HG03159 (cell line): Measurements from ENCODE around the gene FBRSL1.

ENCODE experiments used
- ATAC-seq: cut with Tn5 transposase; IDR thresholded peaks from one replicate; pipeline ENCODE4 v1.9.1; 2021; ENCODE audit warnings: mild to moderate bottlenecking, moderate library complexity; ENCODE audit not compliant: unreplicated experiment

FBRSL1 gene

GRCh38 chr12:132537836-132538662, 48.1 kb downstream of the FBRSL1 start:
- ATAC-seq: no peak

- no peak for ATAC-seq
Observed at GRCh38 chr12:132538663-132538990, 48.7 kb downstream of the FBRSL1 start.

GRCh38 chr12:132539016-132539773, 49.2 kb downstream of the FBRSL1 start:
- no peak for ATAC-seq

- no peak for ATAC-seq
Observed at GRCh38 chr12:132540436-132540835, 50.5 kb downstream of the FBRSL1 start.

GRCh38 chr12:132541200-132541599, 51.2 kb downstream of the FBRSL1 start:
- no peak for ATAC-seq

- ATAC-seq: no peak
Observed at GRCh38 chr12:132541996-132542395, 52.0 kb downstream of the FBRSL1 start.

GRCh38 chr12:132542661-132543060, 52.7 kb downstream of the FBRSL1 start:
- no peak for ATAC-seq

- no peak for ATAC-seq
Observed at GRCh38 chr12:132543298-132544079, 53.5 kb downstream of the FBRSL1 start.

GRCh38 chr12:132544080-132544397, 54.1 kb downstream of the FBRSL1 start:
- ATAC-seq: no peak

GRCh38 chr12:132544498-132544897, 54.5 kb downstream of the FBRSL1 start:
- no peak for ATAC-seq

GRCh38 chr12:132545164-132545953, 55.4 kb downstream of the FBRSL1 start:
- ATAC-seq: no peak

GRCh38 chr12:132545955-132546354, 56.0 kb downstream of the FBRSL1 start:
- no peak for ATAC-seq

- no peak for ATAC-seq
Observed at GRCh38 chr12:132546647-132547046, 56.7 kb downstream of the FBRSL1 start.

- ATAC-seq: no peak
Observed at GRCh38 chr12:132547205-132547740, 57.3 kb downstream of the FBRSL1 start.

- ATAC-seq: no peak
Observed at GRCh38 chr12:132548430-132549058, 58.6 kb downstream of the FBRSL1 start.

GRCh38 chr12:132549059-132549458, 59.1 kb downstream of the FBRSL1 start:
- ATAC-seq: no peak

- no peak for ATAC-seq
Observed at GRCh38 chr12:132550014-132550802, 60.3 kb downstream of the FBRSL1 start.

- no peak for ATAC-seq
Observed at GRCh38 chr12:132550830-132551640, 61.1 kb downstream of the FBRSL1 start.

- no peak for ATAC-seq
Observed at GRCh38 chr12:132551641-132552031, 61.7 kb downstream of the FBRSL1 start.
